ENCODE measurements around the gene FKBP2. TPM values are rescaled to one million over a fixed set of nuclear protein-coding genes. Genes with fewer than 3 reads are reported as not detected.

Gene FKBP2
- total RNA-seq, 1 experiment from 2014 or later = 70.2 TPM

DNA sequence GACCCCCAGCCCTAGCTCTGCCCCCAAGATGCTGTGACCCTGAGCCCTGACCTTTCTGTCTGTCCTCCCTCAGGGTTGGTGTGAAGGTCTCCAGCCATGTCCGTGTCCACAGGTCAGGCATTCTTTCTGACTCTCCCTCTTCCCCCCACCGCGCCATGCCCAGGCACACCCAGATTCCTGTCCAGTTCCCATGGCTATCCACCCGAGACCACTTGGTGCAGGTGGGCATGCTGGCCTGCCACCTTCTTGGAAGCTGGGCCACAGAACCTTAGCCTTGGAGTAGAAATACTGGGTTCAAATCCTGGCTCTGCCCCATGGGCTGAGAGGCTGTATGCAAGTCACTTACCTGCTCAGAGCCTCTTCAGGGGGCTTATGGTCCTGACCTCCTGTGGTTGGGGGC, 8.1 kb downstream of the FKBP2 start:
- Histone ChIP-seq H3K9me3 (no peaks in the 10 kb centered on the region), H3K4me3 (ENCODE audit: low read depth, low read length) (no peak overlapping the region), H3K4me1 (peaks cover 26% of the 10 kb centered on the region), H3K27me3 (replicated peaks; ENCODE audit: control insufficient read depth, insufficient read depth, low read length) (no peaks in the 10 kb centered on the region), H3K36me3 (ENCODE audit: control insufficient read depth, insufficient read depth, low read length) (no peaks in the 10 kb centered on the region)
- POLR2A ChIA-PET = no interaction called here
- TF ChIP-seq, protein P1, sequence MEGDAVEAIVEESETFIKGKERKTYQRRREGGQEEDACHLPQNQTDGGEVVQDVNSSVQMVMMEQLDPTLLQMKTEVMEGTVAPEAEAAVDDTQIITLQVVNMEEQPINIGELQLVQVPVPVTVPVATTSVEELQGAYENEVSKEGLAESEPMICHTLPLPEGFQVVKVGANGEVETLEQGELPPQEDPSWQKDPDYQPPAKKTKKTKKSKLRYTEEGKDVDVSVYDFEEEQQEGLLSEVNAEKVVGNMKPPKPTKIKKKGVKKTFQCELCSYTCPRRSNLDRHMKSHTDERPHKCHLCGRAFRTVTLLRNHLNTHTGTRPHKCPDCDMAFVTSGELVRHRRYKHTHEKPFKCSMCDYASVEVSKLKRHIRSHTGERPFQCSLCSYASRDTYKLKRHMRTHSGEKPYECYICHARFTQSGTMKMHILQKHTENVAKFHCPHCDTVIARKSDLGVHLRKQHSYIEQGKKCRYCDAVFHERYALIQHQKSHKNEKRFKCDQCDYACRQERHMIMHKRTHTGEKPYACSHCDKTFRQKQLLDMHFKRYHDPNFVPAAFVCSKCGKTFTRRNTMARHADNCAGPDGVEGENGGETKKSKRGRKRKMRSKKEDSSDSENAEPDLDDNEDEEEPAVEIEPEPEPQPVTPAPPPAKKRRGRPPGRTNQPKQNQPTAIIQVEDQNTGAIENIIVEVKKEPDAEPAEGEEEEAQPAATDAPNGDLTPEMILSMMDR (IDR thresholded peaks at IDR 0.05; ENCODE audit: insufficient read depth in 1 of 2, low read depth in 1 of 2, low read length in 1 of 2, severe bottlenecking in 1 of 2, unreplicated experiment in 1 of 2) = no peak
- peaks cover 43% of the 10 kb centered on the region for H3K36me3 Mint-ChIP-seq (ENCODE audit: insufficient read depth, unreplicated experiment)
- H3K9me3 Mint-ChIP-seq (ENCODE audit: unreplicated experiment) = no peaks in the 10 kb centered on the region
- CTCF ChIA-PET = interaction anchor here (1.4 kb wide), 1 partner anchor 8 kb away, joined by 3 read pairs; the partner anchor contains the start of gene FKBP2
- intact Hi-C loops (cut with micrococcal nuclease; ENCODE audit: unreplicated experiment) = no loop called here
- no peak for DNase-seq
- no peak overlapping the region for H3K4me3 Mint-ChIP-seq (ENCODE audit: unreplicated experiment)
- peaks cover 13% of the 10 kb centered on the region for H3K4me1 Mint-ChIP-seq (ENCODE audit: low read depth, unreplicated experiment)
- no peak overlapping the region for H3K27ac Mint-ChIP-seq (ENCODE audit: unreplicated experiment)
- no peaks in the 10 kb centered on the region for H3K27me3 Mint-ChIP-seq (ENCODE audit: insufficient read depth, unreplicated experiment)
- BruUV-seq (replicated peaks) = no TSS peak

DNA sequence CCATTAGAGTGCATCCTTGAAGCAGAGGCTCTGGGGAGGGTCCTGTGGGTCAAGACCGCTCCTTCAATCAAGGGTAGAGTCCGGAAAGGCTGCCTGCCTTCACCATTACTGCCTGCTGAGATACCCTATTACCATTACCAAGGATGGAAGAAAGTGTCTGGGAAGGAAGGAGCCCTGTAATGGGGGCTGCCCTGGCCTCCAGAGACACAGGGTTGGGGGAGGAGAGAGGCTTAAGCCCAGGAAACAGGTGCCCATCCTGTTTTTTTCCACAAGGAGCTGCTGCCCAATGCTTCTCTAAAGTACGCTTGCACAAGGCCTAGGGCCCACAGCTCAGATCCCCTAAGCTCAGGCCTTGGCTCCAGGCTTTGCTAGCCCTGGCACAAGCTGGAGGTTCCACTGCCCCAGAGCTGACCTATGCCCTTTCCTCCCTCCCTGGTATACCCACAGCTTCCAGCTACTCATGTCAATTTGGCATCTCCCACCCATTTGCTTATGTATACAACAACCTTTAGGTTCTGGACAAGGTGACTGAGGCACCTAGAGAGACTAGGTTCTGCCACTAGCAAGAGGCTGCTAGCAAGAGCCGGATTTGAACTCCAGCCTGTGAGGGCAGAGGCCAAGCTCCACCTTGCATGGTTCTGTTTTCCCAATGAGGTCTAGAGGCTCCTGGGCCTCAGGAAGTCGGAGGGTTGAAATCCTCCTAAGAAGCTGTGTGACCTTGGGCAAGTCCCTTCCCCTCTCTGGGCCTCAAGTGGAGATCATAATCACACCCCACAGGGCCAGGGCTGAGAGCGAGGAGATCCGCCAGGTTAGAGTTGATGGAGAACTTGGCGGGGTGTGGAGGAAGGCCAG, 8.9 kb downstream of the FKBP2 start:
- H3K9me3 Mint-ChIP-seq (ENCODE audit: unreplicated experiment) = no peaks in the 10 kb centered on the region
- no peak for DNase-seq
- Histone ChIP-seq H3K9me3 (no peaks in the 10 kb centered on the region), H3K4me3 (ENCODE audit: low read depth, low read length) (no peak overlapping the region), H3K27me3 (replicated peaks; ENCODE audit: control insufficient read depth, insufficient read depth, low read length) (no peaks in the 10 kb centered on the region), H3K4me1 (peaks cover 26% of the 10 kb centered on the region), H3K36me3 (ENCODE audit: control insufficient read depth, insufficient read depth, low read length) (no peaks in the 10 kb centered on the region)
- BruUV-seq (replicated peaks) = no TSS peak
- H3K4me1 Mint-ChIP-seq (ENCODE audit: low read depth, unreplicated experiment) = peaks cover 13% of the 10 kb centered on the region
- H3K4me3 Mint-ChIP-seq (ENCODE audit: unreplicated experiment) = peak overlapping the region; percentile 99
- TF ChIP-seq, protein P1 (IDR thresholded peaks at IDR 0.05; ENCODE audit: insufficient read depth in 1 of 2, low read depth in 1 of 2, low read length in 1 of 2, severe bottlenecking in 1 of 2, unreplicated experiment in 1 of 2) = no peak
- H3K27me3 Mint-ChIP-seq (ENCODE audit: insufficient read depth, unreplicated experiment) = no peaks in the 10 kb centered on the region
- H3K27ac Mint-ChIP-seq (ENCODE audit: unreplicated experiment) = no peak overlapping the region
- intact Hi-C loops (cut with micrococcal nuclease; ENCODE audit: unreplicated experiment) = no loop called here
- POLR2A ChIA-PET = interaction anchor here (0.8 kb wide), 1 partner anchor 9 kb away, joined by 3 read pairs; the partner anchor contains the start of gene FKBP2
- peaks cover 38% of the 10 kb centered on the region for H3K36me3 Mint-ChIP-seq (ENCODE audit: insufficient read depth, unreplicated experiment)
- CTCF ChIA-PET = interaction anchor here (0.6 to 1.6 kb wide), 6 partner anchors 9 to 105 kb away, joined by 3 to 9 read pairs (median 4); partner anchors contain the start of gene FKBP2

DNA sequence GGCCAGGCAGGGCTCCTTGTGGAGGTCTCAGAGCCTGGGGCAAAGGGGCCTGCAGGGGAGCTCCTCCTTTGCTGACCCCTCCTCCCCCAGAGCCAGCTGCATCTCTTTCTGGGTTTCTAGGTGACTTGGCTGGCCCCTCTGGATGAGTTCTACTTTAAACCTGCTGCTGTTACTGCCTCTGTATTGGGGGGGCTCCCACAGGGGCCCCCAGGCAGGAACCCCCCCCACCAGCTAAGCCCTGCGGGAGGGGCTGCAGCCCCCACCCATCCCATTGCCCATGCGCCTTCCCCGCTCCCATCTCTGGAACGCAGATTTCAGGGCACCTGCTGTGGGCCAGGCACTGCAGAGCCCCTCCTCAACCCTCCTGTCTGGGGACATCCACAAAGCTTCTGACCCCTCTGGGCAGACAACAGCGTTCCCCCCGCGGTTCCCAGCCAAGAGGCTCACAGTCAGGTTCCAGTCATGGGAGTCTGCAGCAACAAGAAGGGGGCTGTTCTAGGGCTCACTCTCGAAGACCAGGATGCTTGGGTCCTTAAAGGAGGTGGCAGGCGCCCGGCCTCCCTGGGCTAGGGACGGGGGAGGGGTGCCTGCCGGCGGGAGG, 9.6 kb downstream of the FKBP2 start:
- DNase-seq = peak in 1 of 2 experiments; percentile 50
- Mint-ChIP-seq H3K4me3 (ENCODE audit: unreplicated experiment) (peak overlapping the region; percentile 99), H3K27ac (ENCODE audit: unreplicated experiment) (no peak overlapping the region), H3K4me1 (ENCODE audit: low read depth, unreplicated experiment) (peaks cover 13% of the 10 kb centered on the region), H3K27me3 (ENCODE audit: insufficient read depth, unreplicated experiment) (no peaks in the 10 kb centered on the region), H3K36me3 (ENCODE audit: insufficient read depth, unreplicated experiment) (peaks cover 35% of the 10 kb centered on the region), H3K9me3 (ENCODE audit: unreplicated experiment) (no peaks in the 10 kb centered on the region)
- Histone ChIP-seq H3K4me1 (peaks cover 26% of the 10 kb centered on the region), H3K9me3 (no peaks in the 10 kb centered on the region), H3K36me3 (ENCODE audit: control insufficient read depth, insufficient read depth, low read length) (peaks cover 2% of the 10 kb centered on the region; the same call in 1 of the 2 replicates), H3K4me3 (ENCODE audit: low read depth, low read length) (peak overlapping the region; percentile 66), H3K27me3 (replicated peaks; ENCODE audit: control insufficient read depth, insufficient read depth, low read length) (no peaks in the 10 kb centered on the region)
- ChIA-PET CTCF (interaction anchor here (0.6 to 1.6 kb wide), 6 partner anchors 9 to 110 kb away, joined by 3 to 9 read pairs (median 4); partner anchors contain the start of gene FKBP2), POLR2A (interaction anchor here (0.8 to 0.9 kb wide), 2 partner anchors 8 to 9 kb away, joined by 3 read pairs; partner anchors contain the start of gene FKBP2)
- TF ChIP-seq, protein P1 (IDR thresholded peaks at IDR 0.05; ENCODE audit: insufficient read depth in 1 of 2, low read depth in 1 of 2, low read length in 1 of 2, severe bottlenecking in 1 of 2, unreplicated experiment in 1 of 2) = no peak
- no TSS peak for BruUV-seq (replicated peaks)
- intact Hi-C loops (cut with micrococcal nuclease; ENCODE audit: unreplicated experiment) = loop anchor here (1.0 kb wide), 2 partner anchors 20 to 54 kb away; no protein-coding TSS in a partner anchor
